Ishikawa (cell line): ENCODE data around the gene FMO5.

Experiments
- CEBPB ChIP-seq: IDR thresholded peaks from 2 replicates; pipeline ENCODE4 v1.6.1; 2012
- CREB1 ChIP-seq: IDR thresholded peaks from 2 replicates; pipeline ENCODE4 v1.6.1; 2012; ENCODE audit warnings: low read depth
- EGR1 ChIP-seq: IDR thresholded peaks from 2 replicates; pipeline ENCODE4 v1.6.1; 2012
- EP300 ChIP-seq: IDR thresholded peaks from 2 replicates; pipeline ENCODE4 v1.6.1; 2012; ENCODE audit warnings: borderline replicate concordance
- FOXM1 ChIP-seq: IDR thresholded peaks from 2 replicates; pipeline ENCODE4 v1.6.1; 2012; ENCODE audit warnings: low read depth, borderline replicate concordance
- MAX ChIP-seq: IDR thresholded peaks from 2 replicates; pipeline ENCODE4 v1.6.1; 2012
- NFIC ChIP-seq: IDR thresholded peaks from 2 replicates; pipeline ENCODE4 v1.6.1; 2012
- RAD21 ChIP-seq: IDR thresholded peaks from 2 replicates; pipeline ENCODE4 v1.6.1; 2012; ENCODE audit warnings: low read depth
- REST ChIP-seq: IDR thresholded peaks from 2 replicates; pipeline ENCODE4 v1.6.1; 2012; ENCODE audit warnings: low read depth, mild to moderate bottlenecking
- TAF1 ChIP-seq: IDR thresholded peaks from 2 replicates; pipeline ENCODE4 v1.6.1; 2012; ENCODE audit warnings: low read depth, mild to moderate bottlenecking
- TCF12 ChIP-seq: IDR thresholded peaks from 2 replicates; pipeline ENCODE4 v1.6.1; 2012; ENCODE audit warnings: low read depth
- TEAD4 ChIP-seq: IDR thresholded peaks from 2 replicates; pipeline ENCODE4 v1.6.1; 2012
- USF1 ChIP-seq: IDR thresholded peaks from 2 replicates; pipeline ENCODE4 v1.6.1; 2012
- YY1 ChIP-seq: IDR thresholded peaks from 2 replicates; pipeline ENCODE4 v1.6.1; 2012; ENCODE audit warnings: low read depth
- ZBTB7A ChIP-seq: IDR thresholded peaks from 2 replicates; pipeline ENCODE4 v1.6.1; 2012; ENCODE audit warnings: low read depth

Gene FMO5

GRCh38 chr1:147235822-147236221 lies 10.7 kb upstream of the FMO5 start:
- no peak for TF ChIP-seq FOXM1
- no peak for TF ChIP-seq TEAD4
- TF ChIP-seq CREB1: no peak
- no peak for TF ChIP-seq USF1
- no peak for TF ChIP-seq CEBPB

- no peak for TF ChIP-seq TCF12
- no peak for TF ChIP-seq TEAD4
- no peak for TF ChIP-seq NFIC
- TF ChIP-seq EGR1: no peak
- TF ChIP-seq YY1: no peak
- no peak for TF ChIP-seq RAD21
- TF ChIP-seq TAF1: no peak
- no peak for TF ChIP-seq CREB1
- TF ChIP-seq EP300: no peak
- TF ChIP-seq MAX: no peak
- no peak for TF ChIP-seq REST
- no peak for TF ChIP-seq USF1
Observed at GRCh38 chr1:147223740-147224615, 1.2 kb downstream of the FMO5 start.

GRCh38 chr1:147218606-147219005 lies 6.5 kb downstream of the FMO5 start:
- TF ChIP-seq TEAD4: no peak
- TF ChIP-seq EGR1: no peak
- TF ChIP-seq TAF1: no peak
- no peak for TF ChIP-seq NFIC
- TF ChIP-seq EP300: no peak
- no peak for TF ChIP-seq CREB1
- no peak for TF ChIP-seq REST

- TF ChIP-seq TAF1: no peak
- TF ChIP-seq CREB1: no peak
- TF ChIP-seq EP300: no peak
- TF ChIP-seq EGR1: no peak
- no peak for TF ChIP-seq MAX
- TF ChIP-seq RAD21: no peak
- no peak for TF ChIP-seq REST
- no peak for TF ChIP-seq NFIC
- no peak for TF ChIP-seq TCF12
Observed at GRCh38 chr1:147217141-147217540, 8.0 kb downstream of the FMO5 start.

GRCh38 chr1:147216124-147216523 lies 9.0 kb downstream of the FMO5 start:
- TF ChIP-seq EP300: no peak
- TF ChIP-seq MAX: no peak
- TF ChIP-seq TAF1: no peak
- no peak for TF ChIP-seq TEAD4
- TF ChIP-seq FOXM1: no peak
- TF ChIP-seq CREB1: no peak
- no peak for TF ChIP-seq YY1
- TF ChIP-seq RAD21: no peak
- no peak for TF ChIP-seq TCF12
- TF ChIP-seq ZBTB7A: no peak
- TF ChIP-seq USF1: no peak
- no peak for TF ChIP-seq CEBPB
- TF ChIP-seq NFIC: no peak
- no peak for TF ChIP-seq REST
- TF ChIP-seq EGR1: no peak
